GM23338 (cell line): Measurements from ENCODE around the gene SH3BGR.
A peak's percentile ranks its signal among the peaks of the same experiment; 100 is the strongest.

Source experiments
- CTCF ChIP-seq, 2 experiments: fragments of 200-600 bp in 1 of 2; sonication (generic) in 1 of 2; conservative IDR thresholded peaks; 2 replicates each; pipeline versions ENCODE4 v1.5.1 to v1.6.1; 2016 to 2017; ENCODE audit warnings: antibody characterized with exemption in 2 of 2, low read depth in 2 of 2, mild to moderate bottlenecking in 2 of 2, moderate library complexity in 1 of 2
- REST ChIP-seq: IDR thresholded peaks from one replicate; pipeline ENCODE4 v1.6.1; 2018; ENCODE audit warnings: antibody characterized with exemption; ENCODE audit not compliant: unreplicated experiment
- ZNF462 ChIP-seq: fragments of 250-450 bp; sonication (Bioruptor Pico); IDR thresholded peaks from 2 replicates; pipeline ENCODE4 v1.5.0; 2020; ENCODE audit warnings: mild to moderate bottlenecking, moderate library complexity

DNA sequence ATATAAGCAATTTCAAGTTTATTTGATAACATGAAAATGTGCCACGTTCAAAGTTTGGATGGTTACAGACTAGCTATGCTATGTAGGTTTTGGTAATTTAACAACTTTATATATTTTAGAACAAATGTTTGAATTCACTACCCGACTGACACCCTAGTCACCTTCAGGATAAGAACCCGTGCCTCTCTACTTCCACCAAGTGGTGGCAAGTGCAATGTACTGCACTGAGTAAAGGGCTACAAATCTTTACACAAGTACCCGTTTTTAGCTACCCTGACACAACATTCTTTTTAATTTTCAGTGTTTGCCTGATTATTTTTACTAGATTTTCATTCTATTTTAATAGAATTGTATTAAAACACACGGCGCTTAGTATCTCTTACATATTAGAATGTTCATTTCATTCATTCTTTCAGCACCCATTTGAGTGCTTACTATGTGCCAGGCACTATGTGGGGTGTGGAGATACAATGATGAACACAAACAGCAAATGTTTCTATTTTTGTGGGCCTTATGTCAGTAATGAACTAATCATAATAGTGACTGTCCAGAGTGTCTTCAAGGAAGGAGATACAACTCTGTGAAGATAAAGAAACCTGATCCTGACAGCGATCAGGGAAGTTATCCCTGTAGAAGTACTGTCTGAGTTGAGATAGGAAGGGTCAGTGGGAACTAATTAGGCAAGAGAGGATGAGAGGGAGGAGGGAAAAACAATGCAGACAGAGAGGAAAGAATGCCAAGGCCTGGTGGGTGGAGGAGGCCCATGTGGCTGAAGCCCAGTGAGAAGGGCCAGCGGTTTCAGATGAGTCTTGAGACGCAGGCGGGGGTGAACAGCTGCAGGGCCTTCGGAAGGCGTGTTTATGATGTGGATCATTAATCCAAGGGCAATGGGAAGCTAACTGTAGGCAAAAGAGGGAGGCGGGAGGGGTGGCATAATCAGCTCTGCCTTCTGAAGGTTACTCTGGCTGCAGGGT, 10.0 kb upstream of the SH3BGR start:
- no peak for TF ChIP-seq REST
- TF ChIP-seq CTCF (conservative IDR thresholded peaks at IDR 0.05; ENCODE audit: low read depth in 2 of 2) = peak; percentile 87 to 92
- no peak for TF ChIP-seq ZNF462
